Right lobe of liver (tissue), 6 donors: ENCODE measurements around the gene RPS6KA2. TPM values are rescaled to one million over a fixed set of nuclear protein-coding genes. Genes with fewer than 3 reads are reported as not detected.
"Not testable (repeated sequence)": the region's sequence is repeated elsewhere in the genome, so short reads cannot be mapped to it uniquely, and the experiment has no call there.

Experiments
- ATAC-seq, 4 donors: fragments of 200-7000 bp; cut with Tn5 transposase; one replicate each; pipeline ENCODE4 v1.9.1; 2020; ENCODE audit warnings: mild to moderate bottlenecking in 4 of 4, moderate library complexity in 4 of 4
- DNase-seq, 3 donors: peaks; one replicate each; pipeline ENCODE4 v3.0.0-alpha.2; 2020
- H3K27ac ChIP-seq, 3 donors: fragments of 200-600 bp; one replicate each; pipeline ENCODE4 v1.8.0; 2022
- H3K27me3 ChIP-seq, 2 donors: fragments of 200-600 bp; one replicate each; pipeline ENCODE4 v1.8.0; 2022
- H3K36me3 ChIP-seq, 4 donors: fragments of 200-600 bp; sonication (generic) in 1 of 4; one replicate each; pipeline versions ENCODE4 v1.5.1 to v1.8.0; 2017 to 2022; ENCODE audit warnings: control low read depth in 1 of 4
- H3K4me1 ChIP-seq, 4 donors: fragments of 200-600 bp; sonication (generic) in 1 of 4; one replicate each; pipeline versions ENCODE4 v1.5.1 to v1.8.0; 2017 to 2022; ENCODE audit warnings: control low read depth in 1 of 4
- H3K4me3 ChIP-seq, 3 donors: fragments of 200-600 bp; one replicate each; pipeline ENCODE4 v1.8.0; 2022
- H3K9me3 ChIP-seq, 4 donors: fragments of 200-600 bp; sonication (generic) in 1 of 4; one replicate each; pipeline versions ENCODE4 v1.5.1 to v1.8.0; 2017 to 2022; ENCODE audit warnings: control low read depth in 1 of 4
- POLR2A ChIP-seq: fragments of 450-650 bp; IDR thresholded peaks from one replicate; pipeline ENCODE4 v1.6.1; 2017; ENCODE audit warnings: antibody characterized with exemption, mild to moderate bottlenecking
- WGBS: methylation state at CpG from one replicate; pipeline ENCODE4 v1.1.6; 2018; ENCODE audit warnings: low coverage, low lambda C conversion rate; ENCODE audit not compliant: insufficient coverage; ENCODE audit errors: missing lambda C conversion rate; 5-methylcytosine and 5-hydroxymethylcytosine counted together
- intact Hi-C, 2 donors: fragments of 100-400 bp; cut with DNase I; formaldehyde crosslinking; loops; one replicate each; pipeline versions ENCODE4 v1.11.2 to v1.14.1; 2022
- total RNA-seq, 6 experiments: library from RNA; depleted of rRNA in 2 of 6; stranded (reverse); fragments of >200 nt in 2 of 6; fragmentation: NEBNext Ultra II Directional in 3 of 6; extraction: Animal tissue kit (Norgen Biotek cat#: 25700) in 3 of 6; gene quantifications; one replicate each; pipeline versions ENCODE4 v1.1.0 to v1.2.4, GENCODE V29; 2016 to 2023
- TF ChIP-seq, protein P1 (sequence below), 4 donors: fragments of 200-600 bp in 3 of 4; fragments of 450-650 bp in 1 of 4; IDR thresholded peaks; one replicate each; pipeline versions ENCODE4 v1.5.1 to v1.8.0; 2016 to 2022; ENCODE audit warnings: antibody characterized with exemption in 4 of 4, mild to moderate bottlenecking in 2 of 4
- donor health status: DM: no; HTN: yes; CAD: no.
- donor health status: DM: no; HTN: no; CAD: no.
- donor health status: DM: no; HTN: no; CAD: no.
- donor health status: DM: no; HTN: yes; CAD: no.
- donor health status: DM: no; HTN: yes; CAD: no.

RPS6KA2 gene
- total RNA-seq, 6 experiments from 2014 or later = 6.4 to 18.1 (median 11.1) TPM

- Histone ChIP-seq H3K36me3 (no peaks in the 10 kb centered on the region), H3K27me3 (no peaks in the 10 kb centered on the region), H3K4me3 (no peak overlapping the region), H3K4me1 (no peaks in the 10 kb centered on the region), H3K27ac (no peak overlapping the region), H3K9me3 (no peaks in the 10 kb centered on the region)
- TF ChIP-seq, protein P1, sequence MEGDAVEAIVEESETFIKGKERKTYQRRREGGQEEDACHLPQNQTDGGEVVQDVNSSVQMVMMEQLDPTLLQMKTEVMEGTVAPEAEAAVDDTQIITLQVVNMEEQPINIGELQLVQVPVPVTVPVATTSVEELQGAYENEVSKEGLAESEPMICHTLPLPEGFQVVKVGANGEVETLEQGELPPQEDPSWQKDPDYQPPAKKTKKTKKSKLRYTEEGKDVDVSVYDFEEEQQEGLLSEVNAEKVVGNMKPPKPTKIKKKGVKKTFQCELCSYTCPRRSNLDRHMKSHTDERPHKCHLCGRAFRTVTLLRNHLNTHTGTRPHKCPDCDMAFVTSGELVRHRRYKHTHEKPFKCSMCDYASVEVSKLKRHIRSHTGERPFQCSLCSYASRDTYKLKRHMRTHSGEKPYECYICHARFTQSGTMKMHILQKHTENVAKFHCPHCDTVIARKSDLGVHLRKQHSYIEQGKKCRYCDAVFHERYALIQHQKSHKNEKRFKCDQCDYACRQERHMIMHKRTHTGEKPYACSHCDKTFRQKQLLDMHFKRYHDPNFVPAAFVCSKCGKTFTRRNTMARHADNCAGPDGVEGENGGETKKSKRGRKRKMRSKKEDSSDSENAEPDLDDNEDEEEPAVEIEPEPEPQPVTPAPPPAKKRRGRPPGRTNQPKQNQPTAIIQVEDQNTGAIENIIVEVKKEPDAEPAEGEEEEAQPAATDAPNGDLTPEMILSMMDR (IDR thresholded peaks at IDR 0.05) = no peak
- TF ChIP-seq POLR2A = no peak
- DNase-seq = no peak
- no peak for ATAC-seq
- intact Hi-C loops = no loop called here
- WGBS = 91% methylated on average over 8 of the region's 26 CpGs
Measured at GRCh38 chr6:166530211-166531095, 96.6 kb downstream of the RPS6KA2 start.

DNA sequence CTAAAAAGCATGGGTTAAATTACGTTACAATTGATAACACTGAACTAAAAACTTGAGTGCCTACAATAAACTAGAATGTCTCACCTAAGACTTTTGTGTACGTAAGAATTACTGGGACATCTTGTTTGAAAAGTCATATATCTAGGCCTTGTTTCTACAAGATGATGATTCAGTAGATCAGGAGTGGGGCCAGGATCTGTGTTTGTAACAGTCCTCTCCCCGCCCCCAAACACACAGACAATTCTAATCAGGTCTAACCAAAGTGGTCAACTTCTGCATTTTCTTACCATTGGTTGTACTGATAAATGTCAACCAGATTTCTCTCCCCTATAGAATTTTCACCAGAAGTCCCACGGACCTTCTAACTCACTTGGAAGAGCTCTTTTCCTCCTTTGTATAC is 97.5 kb downstream of the RPS6KA2 start:
- Histone ChIP-seq H3K36me3 (no peaks in the 10 kb centered on the region), H3K9me3 (no peaks in the 10 kb centered on the region), H3K4me3 (no peak overlapping the region), H3K27me3 (no peaks in the 10 kb centered on the region), H3K4me1 (no peaks in the 10 kb centered on the region), H3K27ac (no peak overlapping the region)
- ATAC-seq (no peak), DNase-seq (no peak)
- intact Hi-C loops = no loop called here
- no peak for TF ChIP-seq POLR2A
- TF ChIP-seq, protein P1 (IDR thresholded peaks at IDR 0.05) = no peak
- 79% methylated on average over 4 of the region's 4 CpGs for WGBS

GRCh38 chr6:166529058-166529457 is 98.0 kb downstream of the RPS6KA2 start:
- H3K27ac ChIP-seq, DNase-seq, ATAC-seq, H3K36me3 ChIP-seq, H3K9me3 ChIP-seq, intact Hi-C loops, H3K27me3 ChIP-seq, H3K4me1 ChIP-seq, H3K4me3 ChIP-seq: not testable (repeated sequence)
- 80% methylated on average over 1 of the region's 1 CpG for WGBS

DNA sequence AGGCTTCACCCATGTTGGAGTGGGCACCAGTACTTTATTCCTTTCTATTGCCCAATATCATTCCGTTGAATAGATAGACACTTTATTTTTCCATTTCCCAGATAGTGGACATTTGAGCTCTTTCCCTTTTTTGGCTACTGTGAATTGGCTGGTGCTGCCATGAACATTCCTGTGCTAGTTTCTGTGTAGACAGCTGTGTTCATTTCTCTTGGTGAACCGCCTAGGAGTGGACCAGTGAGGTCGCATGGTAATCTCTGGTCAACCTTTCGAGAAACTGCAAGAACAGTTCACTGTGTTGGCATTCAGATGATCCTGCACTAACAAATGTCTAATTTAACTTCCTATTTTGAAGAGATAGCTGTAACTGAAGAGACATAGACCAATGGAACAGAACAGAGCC is 99.2 kb downstream of the RPS6KA2 start:
- no peak overlapping the region for H3K4me3 ChIP-seq
- H3K27me3 ChIP-seq = no peaks in the 10 kb centered on the region
- DNase-seq = no peak
- no peaks in the 10 kb centered on the region for H3K36me3 ChIP-seq
- TF ChIP-seq, protein P1 (IDR thresholded peaks at IDR 0.05) = no peak
- no peak for TF ChIP-seq POLR2A
- H3K27ac ChIP-seq = no peak overlapping the region
- intact Hi-C loops = no loop called here
- ATAC-seq = no peak
- no peaks in the 10 kb centered on the region for H3K4me1 ChIP-seq
- no peaks in the 10 kb centered on the region for H3K9me3 ChIP-seq
- WGBS = 92% methylated on average over 4 of the region's 4 CpGs

- no peak for ATAC-seq
- Histone ChIP-seq H3K27ac (no peak overlapping the region), H3K4me1 (no peaks in the 10 kb centered on the region), H3K36me3 (no peaks in the 10 kb centered on the region), H3K27me3 (no peaks in the 10 kb centered on the region), H3K9me3 (no peaks in the 10 kb centered on the region), H3K4me3 (no peak overlapping the region)
- TF ChIP-seq POLR2A = no peak
- TF ChIP-seq, protein P1 (IDR thresholded peaks at IDR 0.05) = no peak
- no peak for DNase-seq
- intact Hi-C loops = no loop called here
- WGBS = 91% methylated on average over 6 of the region's 10 CpGs
Measured at GRCh38 chr6:166526937-166527336, 100.1 kb downstream of the RPS6KA2 start.
